Testis (tissue), 2 donors: ENCODE results near the gene PTPRK.

Experiments used
- CTCF ChIP-seq, 3 experiments: fragments of 450-650 bp in 2 of 3; fragments of 200-600 bp in 1 of 3; sonication (generic) in 1 of 3; IDR thresholded peaks; one replicate each; pipeline ENCODE4 v1.5.1; 2016 to 2019; ENCODE audit warnings: antibody characterized with exemption in 3 of 3, mild to moderate bottlenecking in 2 of 3, moderate library complexity in 1 of 3
- POLR2A ChIP-seq: fragments of 450-650 bp; IDR thresholded peaks from one replicate; pipeline ENCODE4 v1.6.1; 2017; ENCODE audit warnings: antibody characterized with exemption, mild to moderate bottlenecking, moderate library complexity

GRCh38 chr6:128491100-128491581 lies 29.3 kb downstream of the PTPRK start:
- no peak for TF ChIP-seq CTCF (IDR thresholded peaks at IDR 0.05)
- no peak for TF ChIP-seq POLR2A
